NCI-H2227 treated with DMSO at 0.1 percent for 48 hours (cell line): Measurements from ENCODE around the gene CDHR1.

ENCODE experiments used
- DNase-seq: peaks from one replicate; lab custom pipeline; 2025; lab: John Stamatoyannopoulos, UW

The CDHR1 gene

DNA sequence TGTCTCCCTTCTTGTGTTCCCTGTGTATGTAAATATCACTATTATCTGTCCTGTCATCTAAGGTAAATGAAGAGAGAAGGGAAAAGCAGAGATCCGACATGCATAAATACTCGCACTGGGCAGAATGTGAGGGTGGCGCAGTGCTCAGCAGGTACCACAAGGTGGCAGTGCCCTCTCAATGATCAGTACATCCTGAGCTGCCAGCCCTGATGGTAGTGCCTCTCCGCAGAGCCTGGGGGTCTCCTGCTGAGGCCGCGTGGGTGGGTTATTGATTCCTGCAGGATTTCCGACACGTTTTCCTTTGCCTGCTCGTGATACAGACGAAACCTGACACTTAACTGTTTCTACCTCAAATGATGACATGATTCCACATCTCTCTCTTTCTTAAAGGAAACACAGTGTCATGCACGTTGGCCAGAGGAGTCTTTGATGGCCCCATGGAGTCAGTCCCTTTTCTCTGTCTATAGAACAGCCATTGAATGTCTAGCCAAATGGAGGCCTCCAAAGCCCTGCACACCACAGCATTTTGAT, 70.3 kb downstream of the CDHR1 start:
- DNase-seq = peak; percentile 25

DNA sequence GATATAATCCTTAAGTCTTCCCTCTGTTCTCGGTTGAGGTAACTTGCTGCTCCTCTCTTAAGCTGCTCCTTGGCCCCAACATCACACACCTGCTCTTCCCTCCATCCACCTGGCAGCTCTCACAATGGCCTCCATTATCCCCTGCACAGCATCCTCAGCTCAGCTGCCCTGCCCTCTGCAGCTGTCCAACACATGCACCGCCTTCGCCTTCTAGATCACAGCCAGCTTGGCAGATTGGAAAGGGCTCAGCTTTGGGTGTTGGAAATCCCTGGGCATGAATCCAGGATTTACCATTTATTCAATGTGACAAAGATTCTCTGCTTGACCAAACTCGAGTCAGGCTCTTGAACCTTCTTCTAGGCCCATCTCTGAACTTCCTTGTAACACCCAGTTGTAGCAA, 71.1 kb downstream of the CDHR1 start:
- DNase-seq = no peak

DNA sequence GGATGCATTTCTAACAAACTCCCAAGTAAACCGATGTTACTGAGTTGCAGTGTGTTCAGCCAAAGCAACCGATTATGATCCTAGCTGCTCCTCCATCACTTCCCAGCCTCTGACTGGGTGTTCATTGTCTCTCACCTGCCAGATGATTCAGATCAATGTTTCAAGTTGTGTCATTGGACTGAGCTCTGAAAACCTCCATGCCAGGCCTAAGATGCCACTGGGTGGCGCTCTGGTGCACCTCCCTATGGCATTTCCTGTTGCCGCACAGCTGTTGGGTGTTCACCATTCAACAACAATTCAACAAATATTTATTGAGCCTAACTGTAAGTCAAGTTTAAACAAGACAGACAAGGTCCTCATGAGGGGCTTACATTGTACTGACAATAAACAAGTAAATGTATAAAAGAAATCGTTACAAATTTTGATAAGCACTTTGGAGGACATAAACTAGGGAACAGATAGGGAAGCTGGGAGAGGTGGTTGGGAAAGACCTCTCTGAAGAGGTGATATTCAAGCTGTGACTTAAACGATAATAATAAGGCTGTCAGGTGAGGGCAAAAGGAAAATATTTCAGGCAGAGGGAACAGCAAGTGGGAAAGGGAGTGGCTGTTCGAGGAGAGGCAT, 73.3 kb downstream of the CDHR1 start:
- peak; percentile 13 for DNase-seq

- DNase-seq = no peak
These were observed 74.8 kb downstream of the CDHR1 start for GRCh38 chr10:84269162-84269561.
